Measurements from ENCODE around the gene TUSC1.
"Not testable (repeated sequence)": the region's sequence is repeated elsewhere in the genome, so short reads cannot be mapped to it uniquely, and the experiment has no call there.

DNA sequence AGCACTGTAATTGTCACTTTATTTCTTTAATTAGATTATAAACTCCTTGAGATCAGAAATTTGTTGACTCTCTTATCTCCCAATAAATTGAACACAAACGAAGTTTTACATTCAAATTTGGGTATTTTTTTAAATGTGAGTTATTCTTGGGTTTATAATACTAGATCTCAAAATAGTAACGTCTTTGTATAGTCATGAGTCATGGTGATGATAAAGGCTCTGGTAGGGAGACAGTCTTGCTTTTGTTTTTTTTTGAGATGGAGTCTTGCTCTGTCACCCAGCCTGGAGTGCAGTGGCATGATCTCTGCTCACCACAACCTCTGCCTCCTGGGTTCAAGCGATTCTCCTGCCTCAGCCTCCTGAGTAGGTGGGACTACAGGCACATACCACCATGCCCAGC, 22.7 kb upstream of the TUSC1 start:
- TF ChIP-seq POLR2A (IDR thresholded peaks at IDR 0.05) = not testable (repeated sequence)
- TF ChIP-seq, protein P1, sequence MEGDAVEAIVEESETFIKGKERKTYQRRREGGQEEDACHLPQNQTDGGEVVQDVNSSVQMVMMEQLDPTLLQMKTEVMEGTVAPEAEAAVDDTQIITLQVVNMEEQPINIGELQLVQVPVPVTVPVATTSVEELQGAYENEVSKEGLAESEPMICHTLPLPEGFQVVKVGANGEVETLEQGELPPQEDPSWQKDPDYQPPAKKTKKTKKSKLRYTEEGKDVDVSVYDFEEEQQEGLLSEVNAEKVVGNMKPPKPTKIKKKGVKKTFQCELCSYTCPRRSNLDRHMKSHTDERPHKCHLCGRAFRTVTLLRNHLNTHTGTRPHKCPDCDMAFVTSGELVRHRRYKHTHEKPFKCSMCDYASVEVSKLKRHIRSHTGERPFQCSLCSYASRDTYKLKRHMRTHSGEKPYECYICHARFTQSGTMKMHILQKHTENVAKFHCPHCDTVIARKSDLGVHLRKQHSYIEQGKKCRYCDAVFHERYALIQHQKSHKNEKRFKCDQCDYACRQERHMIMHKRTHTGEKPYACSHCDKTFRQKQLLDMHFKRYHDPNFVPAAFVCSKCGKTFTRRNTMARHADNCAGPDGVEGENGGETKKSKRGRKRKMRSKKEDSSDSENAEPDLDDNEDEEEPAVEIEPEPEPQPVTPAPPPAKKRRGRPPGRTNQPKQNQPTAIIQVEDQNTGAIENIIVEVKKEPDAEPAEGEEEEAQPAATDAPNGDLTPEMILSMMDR (IDR thresholded peaks at IDR 0.05) = not testable (repeated sequence)
